ENCODE data around the gene BMP8A.

The BMP8A gene

DNA sequence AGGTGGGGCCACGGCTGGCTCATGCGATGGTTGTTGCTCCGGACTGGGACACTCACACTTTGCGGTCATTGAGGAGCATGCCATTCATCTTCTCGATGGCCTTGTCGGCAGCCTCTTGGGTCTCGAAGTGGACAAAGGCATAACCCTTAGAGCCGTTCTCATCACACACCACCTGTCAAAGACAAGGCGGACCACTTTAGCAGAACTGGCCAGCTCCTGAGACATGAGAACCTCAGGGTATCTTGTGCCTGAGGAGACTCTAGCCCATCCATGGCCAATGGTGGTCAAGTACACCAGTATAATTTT is 79.7 kb downstream of the BMP8A start:
- DNase-seq (ENCODE audit: low read depth): no peak

- no peak for DNase-seq (ENCODE audit: low read depth)
These were observed 81.1 kb downstream of the BMP8A start for GRCh38 chr1:39572379-39573096.

DNA sequence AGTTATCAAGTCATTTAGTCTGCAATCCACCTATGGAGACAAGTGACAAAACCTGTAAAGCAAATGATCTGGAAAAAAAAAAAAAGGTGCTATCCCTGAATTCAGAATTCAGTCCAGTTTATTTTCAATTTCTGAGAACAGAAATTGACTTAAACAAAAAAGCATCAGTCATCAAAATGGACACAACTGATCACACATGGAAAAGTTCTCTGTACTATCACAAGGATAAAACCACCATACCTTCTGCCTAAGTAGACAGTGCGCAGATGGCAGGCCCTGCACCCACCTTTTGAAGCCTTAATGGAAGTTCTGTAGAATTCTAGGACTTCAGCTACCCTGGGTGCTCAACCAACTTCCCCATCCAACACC is 81.6 kb downstream of the BMP8A start:
- no peak for DNase-seq (ENCODE audit: low read depth)

DNA sequence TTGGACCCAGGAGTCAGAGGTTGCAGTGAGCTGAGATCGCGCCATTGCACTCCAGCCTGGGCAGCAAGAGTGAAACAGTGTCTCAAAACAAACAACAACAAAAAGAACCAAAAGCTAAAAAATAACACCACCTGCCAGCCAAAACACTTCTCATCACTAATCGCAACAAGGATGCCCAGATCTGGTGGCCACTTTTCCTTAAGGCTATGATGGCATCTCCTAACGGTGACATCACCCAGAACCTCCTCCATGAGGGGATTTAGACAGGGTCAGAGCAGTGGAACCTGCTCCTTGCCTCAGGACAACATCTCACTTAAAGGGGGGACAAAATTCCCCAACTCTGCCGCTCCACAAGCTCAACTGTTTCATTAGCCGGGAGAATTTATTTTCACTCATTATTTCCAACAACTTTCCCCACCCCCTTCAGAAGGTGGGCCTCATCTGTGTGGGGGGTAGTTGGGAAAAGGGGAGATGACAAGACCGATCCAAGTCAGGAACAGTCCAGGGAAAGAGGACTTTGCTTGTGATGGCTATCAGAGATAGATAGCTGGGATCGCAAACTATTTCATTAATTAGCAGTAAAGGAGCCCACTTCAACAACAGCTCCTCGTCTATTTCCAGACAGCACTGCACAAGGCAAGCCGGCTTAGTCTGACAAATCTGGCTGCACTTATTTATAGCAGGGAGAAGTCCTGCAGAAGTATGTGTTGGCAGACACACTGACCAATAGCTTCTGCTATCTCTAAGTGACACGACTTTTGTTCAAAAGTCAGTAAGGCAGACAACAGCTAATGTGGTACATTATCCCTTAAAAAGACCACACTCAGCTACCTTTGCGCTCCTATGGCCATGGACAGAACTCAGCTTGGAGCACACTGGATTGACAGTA is 82.5 kb downstream of the BMP8A start:
- DNase-seq (ENCODE audit: low read depth): no peak

- no peak for DNase-seq (ENCODE audit: low read depth)
These were observed 83.2 kb downstream of the BMP8A start for GRCh38 chr1:39574646-39575045.
